Loucy (cell line): Measurements from ENCODE around the gene TUBA3D.
"Not testable (repeated sequence)": the region's sequence is repeated elsewhere in the genome, so short reads cannot be mapped to it uniquely, and the experiment has no call there.

Source experiments
- CTCF ChIP-seq: fragments of 200-600 bp; sonication (generic); conservative IDR thresholded peaks from 2 replicates; pipeline ENCODE4 v1.5.1; 2014; ENCODE audit warnings: mild to moderate bottlenecking, antibody characterized with exemption, low read length
- EZH2phosphoT487 ChIP-seq: fragments of 200-600 bp; IDR thresholded peaks from 2 replicates; pipeline ENCODE4 v1.6.1; 2018; ENCODE audit warnings: antibody characterized with exemption, mild to moderate bottlenecking, moderate library complexity, borderline replicate concordance

GRCh38 chr2:131531547-131532185 is 55.7 kb downstream of the TUBA3D start:
- not testable (repeated sequence) for TF ChIP-seq CTCF, EZH2phosphoT487
